Measurements from ENCODE around the gene RASL11A.

DNA sequence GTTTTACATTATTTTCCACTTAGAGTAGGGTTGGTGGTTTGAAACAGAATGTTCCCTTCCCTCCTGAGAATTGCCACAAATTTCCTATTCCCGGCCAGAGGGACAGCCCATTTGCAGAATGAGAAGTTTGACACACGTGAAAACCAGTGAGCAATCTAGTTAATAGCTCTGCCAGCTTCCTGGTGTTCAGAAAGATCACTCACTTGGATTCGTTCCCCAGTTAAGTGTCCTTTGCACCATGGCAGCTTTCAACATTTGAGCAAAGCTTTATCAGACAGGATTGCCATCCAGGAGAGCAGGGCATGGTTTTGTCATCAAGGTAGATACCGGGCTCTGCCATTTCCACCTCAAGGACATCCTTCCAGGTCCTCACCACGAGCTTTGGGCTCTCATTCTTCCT, 28.2 kb downstream of the RASL11A start:
- TF ChIP-seq, protein P1, sequence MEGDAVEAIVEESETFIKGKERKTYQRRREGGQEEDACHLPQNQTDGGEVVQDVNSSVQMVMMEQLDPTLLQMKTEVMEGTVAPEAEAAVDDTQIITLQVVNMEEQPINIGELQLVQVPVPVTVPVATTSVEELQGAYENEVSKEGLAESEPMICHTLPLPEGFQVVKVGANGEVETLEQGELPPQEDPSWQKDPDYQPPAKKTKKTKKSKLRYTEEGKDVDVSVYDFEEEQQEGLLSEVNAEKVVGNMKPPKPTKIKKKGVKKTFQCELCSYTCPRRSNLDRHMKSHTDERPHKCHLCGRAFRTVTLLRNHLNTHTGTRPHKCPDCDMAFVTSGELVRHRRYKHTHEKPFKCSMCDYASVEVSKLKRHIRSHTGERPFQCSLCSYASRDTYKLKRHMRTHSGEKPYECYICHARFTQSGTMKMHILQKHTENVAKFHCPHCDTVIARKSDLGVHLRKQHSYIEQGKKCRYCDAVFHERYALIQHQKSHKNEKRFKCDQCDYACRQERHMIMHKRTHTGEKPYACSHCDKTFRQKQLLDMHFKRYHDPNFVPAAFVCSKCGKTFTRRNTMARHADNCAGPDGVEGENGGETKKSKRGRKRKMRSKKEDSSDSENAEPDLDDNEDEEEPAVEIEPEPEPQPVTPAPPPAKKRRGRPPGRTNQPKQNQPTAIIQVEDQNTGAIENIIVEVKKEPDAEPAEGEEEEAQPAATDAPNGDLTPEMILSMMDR (IDR thresholded peaks at IDR 0.05; ENCODE audit: poor library complexity), result no peak
- TF ChIP-seq EZH2 (IDR thresholded peaks at IDR 0.05; ENCODE audit: borderline replicate concordance), result no peak
